ENCODE measurements around the gene GALNT6. TPM values are rescaled to one million over a fixed set of nuclear protein-coding genes. Genes with fewer than 3 reads are reported as not detected.
A peak's percentile ranks its signal among the peaks of the same experiment; 100 is the strongest.

Gene GALNT6
- polyA plus RNA-seq, 4 donors, result 8.4 to 45.2 (median 22.5) TPM

DNA sequence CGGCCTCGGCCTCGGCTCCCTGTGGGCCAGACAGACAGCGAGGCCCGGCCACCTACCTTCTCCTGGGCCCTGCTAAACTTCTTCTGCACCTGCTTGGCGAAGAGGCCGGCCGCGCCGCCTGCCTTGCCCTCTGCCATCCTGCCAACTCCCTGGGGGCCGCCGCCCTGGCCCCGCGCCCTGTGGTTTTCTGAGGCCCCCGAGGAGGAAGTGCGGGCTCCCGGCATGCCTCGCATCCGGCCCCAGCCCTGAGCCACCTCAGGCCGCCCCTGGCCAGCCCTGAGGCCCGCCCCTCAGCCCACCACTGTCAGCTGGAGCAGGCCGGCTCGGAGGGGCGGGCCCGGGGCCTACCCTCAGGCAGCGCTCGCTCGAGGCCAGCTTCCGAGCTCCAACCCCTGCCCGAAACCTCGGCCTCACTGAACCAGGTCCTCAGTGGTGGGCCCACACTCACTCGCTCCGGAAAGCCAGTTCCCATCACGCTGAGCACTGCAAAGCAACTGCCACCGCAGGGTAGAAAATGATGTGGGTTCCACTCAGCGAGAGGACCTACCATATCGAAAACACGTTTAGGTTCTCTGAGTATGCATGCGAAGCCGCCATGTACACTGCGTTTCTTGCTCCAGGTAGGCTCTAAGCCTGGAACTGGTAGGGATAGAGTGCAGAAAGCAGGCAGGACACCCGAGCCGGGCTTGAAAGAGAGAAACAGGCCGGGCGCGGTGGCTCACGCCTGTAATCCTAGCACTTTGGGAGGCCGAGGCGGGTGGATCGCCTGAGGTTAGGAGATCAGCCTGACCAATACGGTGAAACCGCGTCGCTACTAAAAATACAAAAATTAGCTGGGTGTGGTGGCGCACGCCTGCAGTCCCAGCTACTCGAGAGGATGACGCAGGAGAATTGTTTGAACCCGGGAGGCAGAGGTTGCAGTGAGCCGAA is 67.0 kb downstream of the GALNT6 start, which contains the start of gene BIN2:
BIN2 (minus strand) TSS at position 209 of the 930 bp plus-strand sequence; CDS start at position 137, 72 bp downstream.
- 77 to 94% (median 80%) methylated on average over 49 to 60 of the region's 60 CpGs for WGBS, 3 donors
- H3K9me3 ChIP-seq (ENCODE audit: control insufficient read depth in 2 of 2, insufficient read depth in 1 of 2, low read depth in 1 of 2, low read length in 1 of 2), result no peaks in the 10 kb centered on the region
- peak within 1 kb of the TSS; percentile 7 to 70 (median 50) for H3K4me3 ChIP-seq (ENCODE audit: low read depth in 1 of 3, low read length in 3 of 3)
- H3K4me1 ChIP-seq (ENCODE audit: control insufficient read depth in 3 of 3, insufficient read depth in 2 of 3, low read depth in 1 of 3, low read length in 2 of 3), result peaks cover 0 to 5% (median 0%) of the 10 kb centered on the region in 3 donors
- no peak for FAIRE-seq
- no peaks in the 10 kb centered on the region for H3K27me3 ChIP-seq (ENCODE audit: control insufficient read depth in 3 of 3, insufficient read depth in 3 of 3, low read length in 3 of 3)
- no peaks in the 10 kb centered on the region for H3K36me3 ChIP-seq (ENCODE audit: control insufficient read depth in 3 of 3, insufficient read depth in 2 of 3, low read depth in 1 of 3, low read length in 3 of 3)
- H3K27ac ChIP-seq (ENCODE audit: low read depth in 1 of 3, low read length in 2 of 3), result peak within 1 kb of the TSS in 2 of 3 donors; percentile 76 to 94
- DNase-seq, result peak in 1 of 2 donors; percentile 37

DNA sequence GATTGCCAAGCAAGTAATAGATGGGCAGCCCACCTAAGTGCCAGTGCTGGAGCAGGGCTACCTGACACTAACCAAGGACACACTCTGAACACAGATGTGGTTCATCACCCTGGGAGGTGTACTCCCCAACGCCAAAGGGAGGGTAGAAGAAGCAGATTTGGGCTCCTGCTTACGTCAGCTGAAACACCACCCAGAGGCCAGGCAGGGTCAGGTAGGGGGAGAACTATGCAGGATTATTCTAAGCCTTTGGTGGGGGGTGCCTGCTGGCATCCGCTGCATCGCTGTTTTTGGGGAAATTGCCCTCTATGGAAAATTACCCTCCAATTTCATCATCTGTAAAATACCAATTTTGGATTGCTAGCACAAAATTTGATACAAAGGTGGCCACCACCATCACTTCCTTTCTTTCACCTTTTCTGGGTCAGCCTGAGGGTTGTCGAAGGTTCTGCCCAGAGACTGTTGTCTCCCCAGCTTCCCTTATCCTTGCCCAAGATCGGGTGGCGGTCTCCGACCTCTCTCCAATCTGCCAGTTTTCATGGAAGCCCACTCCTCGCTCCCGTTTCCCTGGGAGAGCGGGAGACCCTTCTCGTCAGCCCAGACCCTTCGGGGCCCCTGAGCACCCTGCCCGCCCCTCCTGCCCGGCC is 67.8 kb downstream of the GALNT6 start:
- no peak for FAIRE-seq
- 67 to 86% (median 70%) methylated on average over 15 of the region's 15 CpGs for WGBS, 3 donors
- Histone ChIP-seq H3K4me3 (ENCODE audit: low read depth in 1 of 3, low read length in 3 of 3) (peak overlapping the region; percentile 7 to 70 (median 50)), H3K9me3 (ENCODE audit: control insufficient read depth in 2 of 2, insufficient read depth in 1 of 2, low read depth in 1 of 2, low read length in 1 of 2) (no peaks in the 10 kb centered on the region), H3K36me3 (ENCODE audit: control insufficient read depth in 3 of 3, insufficient read depth in 2 of 3, low read depth in 1 of 3, low read length in 3 of 3) (no peaks in the 10 kb centered on the region), H3K27me3 (ENCODE audit: control insufficient read depth in 3 of 3, insufficient read depth in 3 of 3, low read length in 3 of 3) (no peaks in the 10 kb centered on the region), H3K27ac (ENCODE audit: low read depth in 1 of 3, low read length in 2 of 3) (peak overlapping the region in 2 of 3 donors; percentile 76 to 94), H3K4me1 (ENCODE audit: control insufficient read depth in 3 of 3, insufficient read depth in 2 of 3, low read depth in 1 of 3, low read length in 2 of 3) (peaks cover 0 to 5% (median 0%) of the 10 kb centered on the region in 3 donors)
- DNase-seq, result peak in 1 of 2 donors; percentile 31

DNA sequence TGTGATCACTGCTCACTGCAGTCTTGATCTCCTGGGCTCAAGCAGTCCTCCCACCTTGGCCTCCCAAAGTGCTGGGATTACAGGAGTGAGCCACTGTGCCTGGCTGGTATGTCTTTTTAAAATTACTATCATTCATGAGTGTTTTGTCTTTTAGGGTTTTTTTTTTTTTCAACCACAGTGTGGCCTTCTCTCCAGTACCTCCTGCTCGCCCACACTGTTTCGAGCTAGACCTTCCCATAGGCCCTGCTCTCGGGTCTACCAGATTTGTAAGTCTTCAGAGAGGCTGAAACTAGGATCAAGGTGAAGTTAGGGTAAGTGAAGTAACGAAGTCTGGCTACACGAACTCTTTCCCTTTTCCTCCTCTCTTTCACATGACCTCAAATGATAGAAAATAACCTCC is 68.8 kb downstream of the GALNT6 start:
- no peak for DNase-seq
- Histone ChIP-seq H3K4me1 (ENCODE audit: control insufficient read depth in 3 of 3, insufficient read depth in 2 of 3, low read depth in 1 of 3, low read length in 2 of 3) (peaks cover 0 to 5% (median 0%) of the 10 kb centered on the region in 3 donors), H3K36me3 (ENCODE audit: control insufficient read depth in 3 of 3, insufficient read depth in 2 of 3, low read depth in 1 of 3, low read length in 3 of 3) (no peaks in the 10 kb centered on the region), H3K4me3 (ENCODE audit: low read depth in 1 of 3, low read length in 3 of 3) (peak overlapping the region in 1 of 3 donors; percentile 50), H3K9me3 (ENCODE audit: control insufficient read depth in 2 of 2, insufficient read depth in 1 of 2, low read depth in 1 of 2, low read length in 1 of 2) (no peaks in the 10 kb centered on the region), H3K27ac (ENCODE audit: low read depth in 1 of 3, low read length in 2 of 3) (peak overlapping the region in 2 of 3 donors; percentile 43 to 94), H3K27me3 (ENCODE audit: control insufficient read depth in 3 of 3, insufficient read depth in 3 of 3, low read length in 3 of 3) (no peaks in the 10 kb centered on the region)
- WGBS, 3 donors, result 60 to 77% (median 71%) methylated on average over 5 of the region's 5 CpGs
- no peak for FAIRE-seq

DNA sequence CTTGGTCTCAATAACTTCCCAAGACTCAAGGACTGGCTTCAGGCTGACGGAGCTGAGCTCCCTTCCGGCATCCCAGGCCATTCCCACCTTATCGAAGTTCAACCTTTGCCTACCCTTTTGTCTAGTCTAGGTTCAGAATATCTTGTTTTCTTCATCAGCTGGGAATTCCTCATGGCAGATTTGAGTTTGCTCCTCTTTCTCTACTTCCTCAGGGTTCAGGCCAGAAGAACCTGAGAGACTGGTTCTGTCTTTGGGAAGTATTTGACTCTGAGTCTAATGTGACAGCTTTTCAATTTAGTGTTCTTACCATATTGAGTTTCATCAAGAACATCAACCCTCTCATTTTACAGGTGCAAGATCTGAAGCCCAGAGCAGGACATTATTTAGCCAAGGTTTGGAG is 69.3 kb downstream of the GALNT6 start:
- DNase-seq (no peak), FAIRE-seq (no peak)
- H3K27ac ChIP-seq (ENCODE audit: low read depth in 1 of 3, low read length in 2 of 3), result no peak overlapping the region
- no peak overlapping the region for H3K4me3 ChIP-seq (ENCODE audit: low read depth in 1 of 3, low read length in 3 of 3)
- no peaks in the 10 kb centered on the region for H3K36me3 ChIP-seq (ENCODE audit: control insufficient read depth in 3 of 3, insufficient read depth in 2 of 3, low read depth in 1 of 3, low read length in 3 of 3)
- peaks cover 0 to 5% (median 0%) of the 10 kb centered on the region in 3 donors for H3K4me1 ChIP-seq (ENCODE audit: control insufficient read depth in 3 of 3, insufficient read depth in 2 of 3, low read depth in 1 of 3, low read length in 2 of 3)
- H3K9me3 ChIP-seq (ENCODE audit: control insufficient read depth in 2 of 2, insufficient read depth in 1 of 2, low read depth in 1 of 2, low read length in 1 of 2), result no peaks in the 10 kb centered on the region
- no peaks in the 10 kb centered on the region for H3K27me3 ChIP-seq (ENCODE audit: control insufficient read depth in 3 of 3, insufficient read depth in 3 of 3, low read length in 3 of 3)
- 83 to 85% (median 85%) methylated on average over 3 of the region's 3 CpGs for WGBS, 3 donors

- H3K27me3 ChIP-seq (ENCODE audit: control insufficient read depth in 3 of 3, insufficient read depth in 3 of 3, low read length in 3 of 3), result no peaks in the 10 kb centered on the region
- 28 to 46% (median 40%) methylated on average over 3 of the region's 3 CpGs for WGBS, 3 donors
- no peaks in the 10 kb centered on the region for H3K9me3 ChIP-seq (ENCODE audit: control insufficient read depth in 2 of 2, insufficient read depth in 1 of 2, low read depth in 1 of 2, low read length in 1 of 2)
- FAIRE-seq (no peak), DNase-seq (peak in 1 of 2 donors; percentile 20)
- H3K4me1 ChIP-seq (ENCODE audit: control insufficient read depth in 3 of 3, insufficient read depth in 2 of 3, low read depth in 1 of 3, low read length in 2 of 3), result peaks cover 0 to 2% (median 0%) of the 10 kb centered on the region in 3 donors
- H3K4me3 ChIP-seq (ENCODE audit: low read depth in 1 of 3, low read length in 3 of 3), result no peak overlapping the region
- peak overlapping the region in 1 of 3 donors; percentile 48 for H3K27ac ChIP-seq (ENCODE audit: low read depth in 1 of 3, low read length in 2 of 3)
- H3K36me3 ChIP-seq (ENCODE audit: control insufficient read depth in 3 of 3, insufficient read depth in 2 of 3, low read depth in 1 of 3, low read length in 3 of 3), result no peaks in the 10 kb centered on the region
Measured at GRCh38 chr12:51320695-51321320, 70.4 kb downstream of the GALNT6 start.

GRCh38 chr12:51320311-51320694 is 70.9 kb downstream of the GALNT6 start:
- FAIRE-seq, result no peak
- DNase-seq, result no peak
- no peaks in the 10 kb centered on the region for H3K27me3 ChIP-seq (ENCODE audit: control insufficient read depth in 3 of 3, insufficient read depth in 3 of 3, low read length in 3 of 3)
- H3K36me3 ChIP-seq (ENCODE audit: control insufficient read depth in 3 of 3, insufficient read depth in 2 of 3, low read depth in 1 of 3, low read length in 3 of 3), result no peaks in the 10 kb centered on the region
- H3K9me3 ChIP-seq (ENCODE audit: control insufficient read depth in 2 of 2, insufficient read depth in 1 of 2, low read depth in 1 of 2, low read length in 1 of 2), result no peaks in the 10 kb centered on the region
- peaks cover 0 to 2% (median 0%) of the 10 kb centered on the region in 3 donors for H3K4me1 ChIP-seq (ENCODE audit: control insufficient read depth in 3 of 3, insufficient read depth in 2 of 3, low read depth in 1 of 3, low read length in 2 of 3)
- peak overlapping the region in 1 of 3 donors; percentile 32 for H3K27ac ChIP-seq (ENCODE audit: low read depth in 1 of 3, low read length in 2 of 3)
- WGBS, 3 donors, result 71 to 84% (median 80%) methylated on average over 4 of the region's 4 CpGs
- no peak overlapping the region for H3K4me3 ChIP-seq (ENCODE audit: low read depth in 1 of 3, low read length in 3 of 3)

DNA sequence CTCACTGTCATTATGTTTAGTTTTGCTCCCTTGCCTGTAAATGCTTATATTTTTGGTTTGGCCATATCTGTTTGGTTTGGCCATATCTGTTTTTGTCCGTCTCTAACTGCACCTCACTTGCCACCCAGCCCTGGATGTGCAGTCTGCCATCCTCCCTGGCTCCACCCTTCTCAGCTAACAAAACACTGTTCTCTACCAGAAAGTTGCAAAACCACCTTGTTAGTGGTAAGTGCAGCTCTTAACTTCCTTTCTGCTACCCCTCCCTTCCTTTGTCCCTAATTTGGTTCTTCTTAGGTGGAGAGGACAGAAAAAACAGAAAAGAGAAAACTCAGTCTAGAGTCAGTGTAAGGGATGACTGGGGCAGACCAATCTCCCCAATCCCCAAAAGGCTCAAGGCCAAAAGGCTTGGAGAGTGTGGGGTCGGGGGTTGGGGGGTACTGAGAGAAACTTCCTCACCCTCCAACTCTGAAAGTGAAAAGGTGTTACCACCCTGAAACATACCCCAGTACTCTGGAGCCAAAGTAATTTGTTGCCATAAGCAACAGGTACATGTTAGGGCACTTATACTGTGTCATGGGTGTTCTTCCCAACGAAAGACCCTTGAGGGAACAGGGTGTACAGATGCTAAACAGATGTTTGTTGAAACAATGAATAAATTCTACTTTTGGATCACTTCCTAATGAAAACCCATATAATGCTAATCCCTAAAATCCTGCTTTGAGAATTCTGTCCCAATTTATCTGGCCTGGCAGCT is 72.2 kb downstream of the GALNT6 start:
- no peaks in the 10 kb centered on the region for H3K27me3 ChIP-seq (ENCODE audit: control insufficient read depth in 3 of 3, insufficient read depth in 3 of 3, low read length in 3 of 3)
- 44 to 63% (median 50%) methylated on average over 3 of the region's 3 CpGs for WGBS, 3 donors
- no peak for FAIRE-seq
- H3K4me3 ChIP-seq (ENCODE audit: low read depth in 1 of 3, low read length in 3 of 3), result no peak overlapping the region
- DNase-seq, result peak in 1 of 2 donors; percentile 49
- peaks cover 0 to 2% (median 0%) of the 10 kb centered on the region in 3 donors for H3K4me1 ChIP-seq (ENCODE audit: control insufficient read depth in 3 of 3, insufficient read depth in 2 of 3, low read depth in 1 of 3, low read length in 2 of 3)
- no peaks in the 10 kb centered on the region for H3K9me3 ChIP-seq (ENCODE audit: control insufficient read depth in 2 of 2, insufficient read depth in 1 of 2, low read depth in 1 of 2, low read length in 1 of 2)
- H3K36me3 ChIP-seq (ENCODE audit: control insufficient read depth in 3 of 3, insufficient read depth in 2 of 3, low read depth in 1 of 3, low read length in 3 of 3), result no peaks in the 10 kb centered on the region
- H3K27ac ChIP-seq (ENCODE audit: low read depth in 1 of 3, low read length in 2 of 3), result peak overlapping the region in 2 of 3 donors; percentile 14 to 68
